GM18498 (cell line): ENCODE results near the gene SNX13.
"Not testable (repeated sequence)": the region's sequence is repeated elsewhere in the genome, so short reads cannot be mapped to it uniquely, and the experiment has no call there.

Source experiments
- ATAC-seq: cut with Tn5 transposase; IDR thresholded peaks from one replicate; pipeline ENCODE4 v1.9.1; 2021; ENCODE audit warnings: mild to moderate bottlenecking, moderate library complexity; ENCODE audit not compliant: unreplicated experiment

Gene SNX13

GRCh38 chr7:17852361-17852760, 87.9 kb downstream of the SNX13 start:
- ATAC-seq = no peak

DNA sequence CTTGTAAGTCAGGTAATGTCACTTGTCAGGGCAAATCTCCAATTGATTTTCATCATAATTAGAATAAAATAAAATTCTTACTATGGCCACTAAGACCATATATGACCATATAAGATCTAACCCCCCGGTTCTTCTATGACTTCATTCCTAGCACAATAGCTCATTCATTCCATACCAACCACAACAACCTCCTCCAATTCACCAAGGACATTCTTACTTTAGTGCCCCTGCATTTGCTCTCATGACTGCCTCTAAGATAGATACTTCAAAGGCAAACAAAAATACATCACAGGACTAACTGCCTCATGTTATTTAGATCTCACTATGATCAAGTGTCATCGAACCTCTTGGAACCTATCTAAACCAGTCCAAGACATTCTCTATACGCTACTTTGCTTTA, 90.8 kb downstream of the SNX13 start:
- ATAC-seq = no peak

DNA sequence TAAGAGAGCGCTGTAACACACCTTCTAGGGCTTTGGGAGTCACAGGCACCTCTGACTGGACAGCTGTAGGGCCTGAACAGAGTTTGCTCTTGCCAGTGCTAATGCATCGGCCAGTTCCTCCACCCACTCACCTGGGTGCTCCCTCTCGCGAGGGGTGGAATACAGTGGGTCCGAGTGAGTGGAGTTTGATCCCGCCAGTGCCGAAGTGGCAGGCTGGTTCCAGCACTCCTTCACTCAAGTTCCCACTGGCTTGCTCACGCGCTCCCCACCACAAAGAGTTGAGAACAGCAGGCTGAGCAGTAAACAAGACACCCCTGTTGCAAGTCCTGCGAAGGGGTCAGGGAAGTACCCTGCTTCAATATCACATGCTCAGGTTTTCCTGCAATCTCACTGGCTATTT, 91.8 kb downstream of the SNX13 start:
- no peak for ATAC-seq

DNA sequence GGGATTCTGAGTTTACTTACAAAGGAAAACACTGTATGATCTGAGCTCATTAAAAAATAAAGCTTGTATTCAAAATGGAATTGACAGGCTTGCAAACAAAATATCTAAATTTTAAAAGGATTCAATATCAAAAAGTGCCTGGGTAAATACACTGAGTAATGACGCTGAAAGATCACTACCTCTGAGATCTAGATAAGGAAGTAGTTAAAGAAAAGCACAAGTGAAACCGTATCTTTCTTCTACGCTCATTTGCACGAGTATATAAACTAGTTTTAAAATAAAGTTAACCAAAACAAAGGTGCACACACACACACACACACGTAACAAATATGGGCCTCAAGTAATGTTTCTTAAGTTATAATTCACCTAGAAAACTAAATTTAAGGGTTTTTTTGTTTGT, 93.4 kb downstream of the SNX13 start:
- ATAC-seq = no peak

- no peak for ATAC-seq
Observed at GRCh38 chr7:17845197-17845547, 95.1 kb downstream of the SNX13 start.

DNA sequence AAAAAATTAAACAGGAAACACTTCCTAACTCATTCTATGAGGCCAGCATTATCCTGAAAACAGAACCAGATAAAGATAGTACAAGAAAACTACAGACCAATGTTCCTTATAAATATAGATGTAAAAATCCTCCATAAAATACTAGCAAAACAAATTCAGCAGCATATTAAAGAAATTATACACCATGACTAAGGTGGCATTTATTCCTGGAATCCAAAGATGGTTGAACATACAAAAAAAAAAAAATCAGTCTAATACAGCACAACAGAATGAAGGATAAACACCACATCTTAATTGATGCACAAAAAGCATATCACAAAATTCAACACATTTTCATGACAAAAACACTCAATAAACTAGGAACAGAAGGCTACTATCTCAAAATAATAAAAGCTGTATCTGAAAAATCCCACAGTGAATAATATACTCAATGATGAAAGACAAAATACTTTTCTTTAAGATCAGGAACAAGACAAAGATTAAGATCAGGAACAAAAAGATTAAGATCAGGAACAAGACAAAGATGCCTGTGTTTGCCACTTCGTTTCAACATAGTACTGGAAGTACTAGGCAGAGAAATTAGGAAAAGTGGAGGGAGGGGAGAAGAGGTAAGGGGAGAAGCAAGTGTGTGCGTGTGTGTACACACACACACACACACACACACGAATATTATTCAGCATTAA, 95.6 kb downstream of the SNX13 start:
- ATAC-seq = no peak

GRCh38 chr7:17844022-17844421, 96.3 kb downstream of the SNX13 start:
- no peak for ATAC-seq

DNA sequence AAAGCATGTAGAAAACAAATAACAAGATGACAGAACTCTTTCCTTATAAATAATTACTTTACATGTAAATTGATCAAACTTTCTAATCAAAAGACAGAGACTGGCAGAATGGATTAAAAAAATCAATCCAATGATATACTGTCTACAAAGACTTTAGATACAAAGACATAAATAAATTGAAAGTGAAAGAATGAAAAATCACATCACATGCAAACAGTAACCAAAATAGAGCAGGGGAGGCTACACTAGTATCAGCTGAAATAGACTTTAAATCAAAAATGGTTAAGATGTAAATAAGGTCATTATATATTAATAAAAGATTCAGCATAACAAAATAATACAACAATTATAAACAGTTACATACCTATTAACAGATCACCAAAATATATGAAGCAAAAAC, 97.3 kb downstream of the SNX13 start:
- ATAC-seq = no peak

- ATAC-seq = no peak
Observed at GRCh38 chr7:17832820-17833355, 107.4 kb downstream of the SNX13 start.

DNA sequence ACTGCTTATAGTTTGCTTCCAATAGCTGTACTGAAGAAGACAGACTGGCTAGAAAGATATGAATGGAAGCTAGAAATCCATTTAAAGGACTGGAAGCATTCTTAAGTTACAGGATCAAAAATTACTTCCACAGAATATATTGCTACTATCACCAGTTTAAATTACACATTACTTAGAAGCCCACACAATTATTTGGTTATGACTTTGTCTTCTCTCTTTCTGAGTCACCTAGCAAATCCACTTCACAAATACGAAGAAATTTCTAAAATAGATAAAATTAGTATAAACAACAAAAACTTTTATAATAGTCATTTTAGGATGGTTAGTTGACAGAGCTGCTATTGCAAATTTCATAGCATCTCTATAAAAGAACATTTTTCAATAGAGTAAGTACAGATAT, 108.1 kb downstream of the SNX13 start:
- ATAC-seq = no peak

- no peak for ATAC-seq
Observed at GRCh38 chr7:17830206-17830605, 110.1 kb downstream of the SNX13 start.

- ATAC-seq = no peak
Observed at GRCh38 chr7:17829001-17829400, 111.3 kb downstream of the SNX13 start.

- no peak for ATAC-seq
Observed at GRCh38 chr7:17822547-17823173, 117.6 kb downstream of the SNX13 start.

GRCh38 chr7:17816903-17817302, 123.4 kb downstream of the SNX13 start:
- no peak for ATAC-seq

DNA sequence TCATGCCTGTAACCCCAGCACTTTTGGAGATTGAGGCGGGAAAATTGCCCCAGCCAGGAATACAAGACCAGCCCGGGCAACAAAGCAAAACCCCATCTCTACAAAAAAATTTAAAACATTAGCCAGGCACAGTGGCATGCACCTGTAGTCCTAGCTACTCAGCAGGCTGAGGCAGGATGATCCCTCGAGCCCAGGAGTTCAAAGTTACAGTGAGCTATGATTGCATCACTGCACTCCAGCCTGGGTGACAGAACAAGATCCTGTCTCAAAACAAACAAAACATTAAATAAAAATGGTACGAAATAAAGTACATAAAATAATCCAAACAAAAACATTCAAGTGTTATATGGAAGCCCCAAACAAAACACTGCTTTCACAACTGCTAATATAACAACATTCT, 125.0 kb downstream of the SNX13 start:
- no peak for ATAC-seq

DNA sequence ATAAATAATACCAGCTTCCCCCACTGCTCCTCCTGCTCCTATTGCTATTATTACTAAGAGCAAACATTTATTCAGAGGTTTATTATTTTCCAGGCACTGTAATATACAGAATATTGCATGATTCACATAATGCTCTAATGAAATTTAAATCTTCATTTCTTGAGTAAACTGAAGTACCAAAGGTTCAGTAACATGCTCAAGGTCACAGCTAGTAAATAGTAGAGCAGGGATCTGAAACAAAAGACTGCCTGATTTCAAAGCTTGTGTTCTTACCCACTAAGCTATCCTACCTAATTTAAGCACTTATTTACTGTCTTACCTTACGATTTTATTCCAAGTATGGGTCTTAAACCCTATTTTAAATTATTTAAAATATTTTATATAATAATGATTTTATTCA, 126.2 kb downstream of the SNX13 start:
- ATAC-seq = no peak

GRCh38 chr7:17809215-17809614, 131.1 kb downstream of the SNX13 start:
- not testable (repeated sequence) for ATAC-seq

GRCh38 chr7:17807242-17807641, 133.1 kb downstream of the SNX13 start:
- ATAC-seq = no peak

DNA sequence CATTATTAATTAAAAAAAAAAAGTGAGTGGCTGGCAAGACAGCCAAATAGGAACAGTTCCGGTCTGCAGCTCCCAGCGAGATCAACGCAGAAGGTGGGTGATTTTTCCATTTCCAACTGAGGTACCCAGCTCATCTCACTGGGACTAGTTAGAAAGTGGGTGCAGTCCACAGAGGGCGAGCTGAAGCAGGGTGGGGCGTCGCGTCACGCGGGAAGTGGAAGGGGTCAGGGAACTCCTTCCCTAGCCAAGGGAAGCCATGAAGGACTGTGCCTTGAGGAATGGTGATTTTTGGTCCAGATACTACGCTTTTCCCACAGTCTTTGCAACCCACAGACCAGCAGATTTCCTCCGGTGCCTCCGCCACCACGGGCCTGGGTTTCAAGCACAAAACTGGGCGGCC, 133.7 kb downstream of the SNX13 start:
- no peak for ATAC-seq

GRCh38 chr7:17802056-17802455, 138.2 kb downstream of the SNX13 start:
- ATAC-seq = no peak

GRCh38 chr7:17792075-17792936, 148.0 kb downstream of the SNX13 start:
- no peak for ATAC-seq

- no peak for ATAC-seq
Observed at GRCh38 chr7:17787257-17787656, 153.0 kb downstream of the SNX13 start.
